ENCODE measurements around the gene DDR2.
"Not testable (repeated sequence)": the region's sequence is repeated elsewhere in the genome, so short reads cannot be mapped to it uniquely, and the experiment has no call there.

DDR2 gene

GRCh38 chr1:162717548-162718184 is 85.4 kb downstream of the DDR2 start:
- no CpG with 5 or more reads among the region's 1 CpG for WGBS (ENCODE audit: insufficient coverage, insufficient read length)
- Histone ChIP-seq H3K27ac (ENCODE audit: low read length) (no peak overlapping the region), H3K36me3 (ENCODE audit: control insufficient read depth, insufficient read depth, low read length) (no peaks in the 10 kb centered on the region)

GRCh38 chr1:162719678-162720077 is 87.4 kb downstream of the DDR2 start:
- no peak overlapping the region for H3K4me3 ChIP-seq (ENCODE audit: low read length)
- H3K27me3 ChIP-seq (ENCODE audit: control insufficient read depth, insufficient read depth, low read length) = no peaks in the 10 kb centered on the region
- no peaks in the 10 kb centered on the region for H3K9me3 ChIP-seq (ENCODE audit: control insufficient read depth, insufficient read depth, low read length)
- no peaks in the 10 kb centered on the region for H3K36me3 ChIP-seq (ENCODE audit: control insufficient read depth, insufficient read depth, low read length)
- H3K4me1 ChIP-seq (ENCODE audit: control insufficient read depth, insufficient read depth, low read length) = no peaks in the 10 kb centered on the region
- DNase-seq (ENCODE audit: low read depth, low spot score) = no peak
- WGBS (ENCODE audit: insufficient coverage, insufficient read length) = no CpG with 5 or more reads among the region's 1 CpG
- no peak overlapping the region for H3K27ac ChIP-seq (ENCODE audit: low read length)

More at GRCh38 chr1:162717548-162718184, 85.4 kb downstream of the DDR2 start:
- no peak overlapping the region for H3K4me3 ChIP-seq (ENCODE audit: low read length)
- no peaks in the 10 kb centered on the region for H3K9me3 ChIP-seq (ENCODE audit: control insufficient read depth, insufficient read depth, low read length)
- no peak for DNase-seq (ENCODE audit: low read depth, low spot score)
- no peaks in the 10 kb centered on the region for H3K27me3 ChIP-seq (ENCODE audit: control insufficient read depth, insufficient read depth, low read length)
- H3K4me1 ChIP-seq (ENCODE audit: control insufficient read depth, insufficient read depth, low read length) = no peaks in the 10 kb centered on the region

GRCh38 chr1:162720996-162721395 is 88.7 kb downstream of the DDR2 start:
- no CpG with 5 or more reads among the region's 1 CpG for WGBS (ENCODE audit: insufficient coverage, insufficient read length)
- Histone ChIP-seq H3K9me3 (ENCODE audit: control insufficient read depth, insufficient read depth, low read length) (no peaks in the 10 kb centered on the region), H3K4me3 (ENCODE audit: low read length) (no peak overlapping the region), H3K36me3 (ENCODE audit: control insufficient read depth, insufficient read depth, low read length) (no peaks in the 10 kb centered on the region), H3K27ac (ENCODE audit: low read length) (no peak overlapping the region), H3K4me1 (ENCODE audit: control insufficient read depth, insufficient read depth, low read length) (no peaks in the 10 kb centered on the region), H3K27me3 (ENCODE audit: control insufficient read depth, insufficient read depth, low read length) (no peaks in the 10 kb centered on the region)
- DNase-seq (ENCODE audit: low read depth, low spot score) = no peak

GRCh38 chr1:162721471-162721870 is 89.2 kb downstream of the DDR2 start:
- no peak for DNase-seq (ENCODE audit: low read depth, low spot score)
- no peak overlapping the region for H3K4me3 ChIP-seq (ENCODE audit: low read length)
- no peak overlapping the region for H3K27ac ChIP-seq (ENCODE audit: low read length)

GRCh38 chr1:162722036-162722435 is 89.8 kb downstream of the DDR2 start:
- no peak for DNase-seq (ENCODE audit: low read depth, low spot score)
- Histone ChIP-seq H3K27me3 (ENCODE audit: control insufficient read depth, insufficient read depth, low read length) (no peaks in the 10 kb centered on the region), H3K4me3 (ENCODE audit: low read length) (no peak overlapping the region), H3K9me3 (ENCODE audit: control insufficient read depth, insufficient read depth, low read length) (no peaks in the 10 kb centered on the region), H3K27ac (ENCODE audit: low read length) (no peak overlapping the region), H3K36me3 (ENCODE audit: control insufficient read depth, insufficient read depth, low read length) (no peaks in the 10 kb centered on the region), H3K4me1 (ENCODE audit: control insufficient read depth, insufficient read depth, low read length) (no peaks in the 10 kb centered on the region)
- no CpG with 5 or more reads among the region's 3 CpGs for WGBS (ENCODE audit: insufficient coverage, insufficient read length)

More at GRCh38 chr1:162721471-162721870, 89.2 kb downstream of the DDR2 start:
- H3K27me3 ChIP-seq (ENCODE audit: control insufficient read depth, insufficient read depth, low read length) = no peaks in the 10 kb centered on the region
- H3K9me3 ChIP-seq (ENCODE audit: control insufficient read depth, insufficient read depth, low read length) = no peaks in the 10 kb centered on the region
- no peaks in the 10 kb centered on the region for H3K36me3 ChIP-seq (ENCODE audit: control insufficient read depth, insufficient read depth, low read length)
- no peaks in the 10 kb centered on the region for H3K4me1 ChIP-seq (ENCODE audit: control insufficient read depth, insufficient read depth, low read length)

- no peaks in the 10 kb centered on the region for H3K4me1 ChIP-seq (ENCODE audit: control insufficient read depth, insufficient read depth, low read length)
- H3K9me3 ChIP-seq (ENCODE audit: control insufficient read depth, insufficient read depth, low read length) = no peaks in the 10 kb centered on the region
- no peak overlapping the region for H3K4me3 ChIP-seq (ENCODE audit: low read length)
- H3K27me3 ChIP-seq (ENCODE audit: control insufficient read depth, insufficient read depth, low read length) = no peaks in the 10 kb centered on the region
- WGBS (ENCODE audit: insufficient coverage, insufficient read length) = 100% methylated on average over 2 of the region's 7 CpGs
- DNase-seq (ENCODE audit: low read depth, low spot score) = no peak
- no peak overlapping the region for H3K27ac ChIP-seq (ENCODE audit: low read length)
- H3K36me3 ChIP-seq (ENCODE audit: control insufficient read depth, insufficient read depth, low read length) = no peaks in the 10 kb centered on the region
Measured at GRCh38 chr1:162724583-162725120, 92.4 kb downstream of the DDR2 start.

- H3K9me3 ChIP-seq (ENCODE audit: control insufficient read depth, insufficient read depth, low read length) = no peaks in the 10 kb centered on the region
- no peak overlapping the region for H3K4me3 ChIP-seq (ENCODE audit: low read length)
- no peaks in the 10 kb centered on the region for H3K36me3 ChIP-seq (ENCODE audit: control insufficient read depth, insufficient read depth, low read length)
- H3K27me3 ChIP-seq (ENCODE audit: control insufficient read depth, insufficient read depth, low read length) = no peaks in the 10 kb centered on the region
- no peak for DNase-seq (ENCODE audit: low read depth, low spot score)
- H3K27ac ChIP-seq (ENCODE audit: low read length) = no peak overlapping the region
- H3K4me1 ChIP-seq (ENCODE audit: control insufficient read depth, insufficient read depth, low read length) = no peaks in the 10 kb centered on the region
- no CpG with 5 or more reads among the region's 7 CpGs for WGBS (ENCODE audit: insufficient coverage, insufficient read length)
Measured at GRCh38 chr1:162725301-162725837, 93.1 kb downstream of the DDR2 start.

- WGBS (ENCODE audit: insufficient coverage, insufficient read length) = no CpG with 5 or more reads among the region's 3 CpGs
- Histone ChIP-seq H3K27ac (ENCODE audit: low read length) (no peak overlapping the region), H3K9me3 (ENCODE audit: control insufficient read depth, insufficient read depth, low read length) (no peaks in the 10 kb centered on the region), H3K4me1 (ENCODE audit: control insufficient read depth, insufficient read depth, low read length) (no peaks in the 10 kb centered on the region), H3K4me3 (ENCODE audit: low read length) (no peak overlapping the region), H3K27me3 (ENCODE audit: control insufficient read depth, insufficient read depth, low read length) (no peaks in the 10 kb centered on the region), H3K36me3 (ENCODE audit: control insufficient read depth, insufficient read depth, low read length) (no peaks in the 10 kb centered on the region)
- DNase-seq (ENCODE audit: low read depth, low spot score) = no peak
Measured at GRCh38 chr1:162726555-162726954, 94.3 kb downstream of the DDR2 start.

- WGBS (ENCODE audit: insufficient coverage, insufficient read length) = no CpG with 5 or more reads among the region's 1 CpG
- not testable (repeated sequence) for H3K36me3 ChIP-seq (ENCODE audit: control insufficient read depth, insufficient read depth, low read length); H3K4me1 ChIP-seq (ENCODE audit: control insufficient read depth, insufficient read depth, low read length); DNase-seq (ENCODE audit: low read depth, low spot score); H3K4me3 ChIP-seq (ENCODE audit: low read length); H3K27me3 ChIP-seq (ENCODE audit: control insufficient read depth, insufficient read depth, low read length); H3K9me3 ChIP-seq (ENCODE audit: control insufficient read depth, insufficient read depth, low read length); H3K27ac ChIP-seq (ENCODE audit: low read length)
Measured at GRCh38 chr1:162727493-162727892, 95.2 kb downstream of the DDR2 start.

- Histone ChIP-seq H3K4me3 (ENCODE audit: low read length) (no peak overlapping the region), H3K27ac (ENCODE audit: low read length) (no peak overlapping the region), H3K4me1 (ENCODE audit: control insufficient read depth, insufficient read depth, low read length) (no peaks in the 10 kb centered on the region), H3K36me3 (ENCODE audit: control insufficient read depth, insufficient read depth, low read length) (no peaks in the 10 kb centered on the region), H3K27me3 (ENCODE audit: control insufficient read depth, insufficient read depth, low read length) (no peaks in the 10 kb centered on the region), H3K9me3 (ENCODE audit: control insufficient read depth, insufficient read depth, low read length) (no peaks in the 10 kb centered on the region)
- no peak for DNase-seq (ENCODE audit: low read depth, low spot score)
- no CpG with 5 or more reads among the region's 2 CpGs for WGBS (ENCODE audit: insufficient coverage, insufficient read length)
Measured at GRCh38 chr1:162728573-162728972, 96.3 kb downstream of the DDR2 start.

All from iPS DF 6.9 (cell line).